HG03521 (cell line): ENCODE data around the gene CEP63.

Source experiments
- ATAC-seq: cut with Tn5 transposase; IDR thresholded peaks from one replicate; pipeline ENCODE4 v1.9.1; 2021; ENCODE audit warnings: mild to moderate bottlenecking, moderate library complexity; ENCODE audit not compliant: unreplicated experiment

Gene CEP63

DNA sequence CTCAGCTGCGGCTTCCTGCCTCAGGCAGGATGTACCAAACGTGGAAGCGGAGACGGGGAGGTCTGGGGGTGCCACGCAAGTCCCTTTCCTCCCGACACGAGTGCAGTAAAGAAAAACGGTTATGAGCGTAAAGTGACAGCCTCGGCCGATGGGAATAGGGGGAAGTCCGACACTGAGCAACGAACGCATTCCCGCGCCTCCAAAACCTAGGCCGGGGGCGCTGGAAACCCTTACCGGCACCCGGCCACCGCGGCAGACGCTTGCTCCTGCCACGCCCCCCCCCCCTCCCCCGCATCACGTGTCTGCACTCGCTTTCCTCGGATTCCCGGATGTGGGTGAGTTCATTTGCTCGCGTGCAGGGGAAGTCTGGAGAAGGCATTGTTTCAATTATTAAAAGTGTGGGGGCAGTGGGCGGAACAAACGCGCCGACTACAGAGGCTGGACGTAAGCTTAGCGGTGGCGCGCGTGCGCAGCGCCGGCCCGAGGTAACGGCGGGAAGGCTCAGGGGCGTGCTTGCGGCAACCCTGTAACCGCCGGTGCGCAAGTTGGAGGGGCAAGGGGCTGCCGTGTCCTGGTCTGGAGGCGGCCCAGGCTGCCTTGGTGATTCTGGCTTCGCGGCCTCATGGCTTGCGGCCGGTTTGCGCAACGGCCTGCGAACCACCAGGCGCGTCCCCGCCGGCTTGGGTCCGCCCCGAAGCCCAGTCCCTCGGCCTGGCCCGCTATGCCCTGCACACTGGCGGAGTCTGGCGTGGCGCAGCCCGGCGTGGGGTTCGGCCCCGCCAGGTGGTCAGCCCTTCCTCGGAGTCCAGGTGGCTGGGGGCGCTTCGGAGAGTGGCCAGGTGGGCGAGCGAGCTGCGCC lies at the start of gene CEP63, which contains the start of gene ANAPC13:
TSS of gene CEP63 (plus strand) at position 340 of the 859 bp plus-strand sequence. CDS start 9,264 bp downstream, outside the sequence.
TSS of gene ANAPC13 (minus strand) at position 268 of the 859 bp plus-strand sequence. CDS start 3,081 bp downstream, outside the sequence.
- ATAC-seq: peak; percentile 79

DNA sequence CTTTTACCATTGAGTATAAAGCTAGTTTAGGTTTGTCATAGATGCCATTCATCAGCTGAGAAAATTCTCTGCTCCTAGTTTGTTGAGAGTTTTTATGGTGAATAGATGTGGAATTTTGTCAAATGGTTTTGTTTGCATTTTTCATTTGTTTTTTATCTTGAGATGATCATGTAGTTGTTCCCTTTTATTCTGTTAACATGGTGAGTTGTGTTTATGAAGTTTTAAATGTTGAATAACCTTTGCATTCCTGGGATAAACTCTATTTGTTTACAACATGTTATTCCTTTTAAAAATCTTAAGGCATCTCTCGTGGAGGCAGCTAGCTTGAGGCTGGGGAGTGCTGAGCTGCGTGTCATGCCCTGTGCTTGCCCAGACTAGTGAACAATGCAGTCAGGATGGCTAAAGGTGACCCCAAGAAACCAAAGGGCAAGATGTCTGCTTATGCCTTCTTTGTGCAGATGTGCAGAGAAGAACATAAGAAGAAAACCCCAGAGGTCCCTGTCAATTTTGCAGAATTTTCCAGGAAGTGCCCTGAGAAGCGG lies 48.6 kb upstream of the CEP63 start:
- ATAC-seq: no peak

- no peak for ATAC-seq
Observed at GRCh38 chr3:134441321-134441720, 44.5 kb upstream of the CEP63 start.

- ATAC-seq: no peak
Observed at GRCh38 chr3:134441821-134442220, 44.0 kb upstream of the CEP63 start.

DNA sequence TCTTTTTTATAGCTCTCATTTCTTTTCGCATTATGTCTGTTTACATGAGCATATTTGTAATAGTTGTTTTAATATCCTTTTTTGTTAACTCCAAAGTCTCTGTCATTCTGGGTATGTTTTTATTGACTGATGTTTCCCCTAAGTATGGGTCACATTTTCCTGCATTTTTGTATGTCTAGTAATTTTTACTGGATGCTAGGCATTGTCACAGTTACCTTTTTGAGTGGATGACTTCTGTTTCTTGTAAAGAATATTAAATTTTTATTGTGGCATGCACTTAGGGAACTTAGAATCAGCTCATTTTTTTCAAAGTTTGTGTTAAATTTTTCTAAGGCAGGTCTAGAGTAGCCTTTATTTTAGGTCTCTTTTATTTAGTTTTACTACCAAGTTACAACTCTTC lies 40.8 kb upstream of the CEP63 start:
- no peak for ATAC-seq

DNA sequence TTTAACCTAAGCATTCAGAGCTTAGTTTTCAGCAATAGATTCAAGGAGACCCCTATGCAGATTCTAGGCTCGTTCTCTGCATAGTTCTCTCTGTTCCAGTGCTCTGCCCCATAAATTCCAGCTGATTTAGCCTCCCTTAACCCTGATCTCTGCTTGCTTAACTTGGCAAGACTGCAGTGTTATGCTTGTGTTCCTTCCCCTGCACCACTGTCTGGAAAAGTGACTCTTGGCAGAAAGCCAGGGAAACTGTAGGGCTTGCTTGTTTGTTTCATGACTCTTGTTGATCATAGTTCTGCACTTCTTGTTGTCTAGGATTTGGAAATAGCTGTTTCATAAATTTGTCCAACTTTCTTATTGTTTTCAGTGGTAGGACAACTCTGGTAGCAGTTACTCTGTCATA lies 40.2 kb upstream of the CEP63 start:
- no peak for ATAC-seq

- ATAC-seq: no peak
Observed at GRCh38 chr3:134446800-134447199, 39.1 kb upstream of the CEP63 start.

- ATAC-seq: no peak
Observed at GRCh38 chr3:134447351-134447750, 38.5 kb upstream of the CEP63 start.

GRCh38 chr3:134448664-134449063 lies 37.2 kb upstream of the CEP63 start:
- no peak for ATAC-seq

GRCh38 chr3:134449277-134449676 lies 36.6 kb upstream of the CEP63 start:
- ATAC-seq: no peak

DNA sequence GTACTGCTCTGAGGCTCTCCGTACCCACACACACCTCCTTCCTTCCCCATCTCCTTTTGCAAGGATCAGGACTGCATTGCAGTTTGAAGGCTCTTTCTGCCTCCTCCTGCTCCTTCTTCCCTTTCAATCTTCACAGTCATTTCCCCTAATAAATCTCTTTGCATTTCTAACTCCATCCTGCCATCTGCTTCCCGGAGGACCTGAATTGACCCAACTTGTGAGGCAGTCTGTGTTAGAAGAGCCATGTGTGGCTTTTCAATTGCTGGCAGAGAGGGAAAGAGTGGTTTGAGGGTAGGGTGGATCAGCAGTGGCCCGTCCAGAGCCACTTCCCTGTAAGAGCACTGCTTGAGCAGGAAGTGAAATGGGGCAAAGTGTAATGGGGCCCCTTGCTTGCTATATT lies 35.9 kb upstream of the CEP63 start:
- no peak for ATAC-seq

DNA sequence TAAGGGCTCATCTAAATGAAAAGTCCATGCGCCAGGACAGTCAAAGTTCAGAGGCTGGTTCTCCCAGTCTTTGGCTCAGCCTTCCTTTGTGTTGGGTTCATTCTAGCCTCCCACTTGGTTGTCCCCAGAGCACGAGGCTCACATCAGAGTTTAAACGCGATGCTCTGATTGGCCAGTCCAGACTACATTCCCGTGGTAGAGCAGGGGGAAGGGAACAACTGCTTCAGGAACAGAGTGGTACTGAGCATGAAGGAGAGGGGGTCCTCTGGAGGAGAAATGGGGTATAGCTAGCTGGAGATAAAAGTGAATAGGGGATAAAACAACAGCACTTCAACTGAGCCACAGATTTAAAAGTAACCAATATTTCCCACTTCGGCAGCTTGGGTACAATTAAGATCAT lies 32.2 kb upstream of the CEP63 start:
- no peak for ATAC-seq

- ATAC-seq: no peak
Observed at GRCh38 chr3:134457376-134458074, 28.3 kb upstream of the CEP63 start.

DNA sequence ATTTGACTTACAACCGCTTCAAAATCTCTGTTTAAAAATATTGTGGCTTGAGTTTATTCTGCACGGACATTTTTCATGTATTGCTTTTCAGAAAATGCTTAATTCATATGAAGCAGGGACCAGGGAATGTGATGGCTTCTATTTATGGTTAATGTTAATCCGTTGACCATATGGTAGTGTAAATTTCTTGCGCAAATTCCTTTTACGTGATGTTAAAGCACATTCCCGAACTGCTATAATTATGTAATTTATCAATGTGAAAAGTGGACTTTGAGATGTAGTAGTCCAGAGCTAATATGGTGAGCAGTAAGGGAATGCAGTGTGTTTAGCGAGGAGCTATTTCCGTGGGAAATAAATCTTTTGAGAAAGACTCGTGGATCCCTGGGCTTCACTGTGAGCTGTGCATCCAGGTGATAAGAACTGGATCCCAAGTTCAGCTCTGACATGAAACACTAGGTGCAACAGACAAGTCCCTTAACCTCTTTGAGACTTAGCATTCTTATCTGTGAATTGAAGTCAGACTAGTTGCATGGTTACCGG lies 27.4 kb upstream of the CEP63 start:
- ATAC-seq: no peak

GRCh38 chr3:134459562-134459961 lies 26.3 kb upstream of the CEP63 start:
- no peak for ATAC-seq

DNA sequence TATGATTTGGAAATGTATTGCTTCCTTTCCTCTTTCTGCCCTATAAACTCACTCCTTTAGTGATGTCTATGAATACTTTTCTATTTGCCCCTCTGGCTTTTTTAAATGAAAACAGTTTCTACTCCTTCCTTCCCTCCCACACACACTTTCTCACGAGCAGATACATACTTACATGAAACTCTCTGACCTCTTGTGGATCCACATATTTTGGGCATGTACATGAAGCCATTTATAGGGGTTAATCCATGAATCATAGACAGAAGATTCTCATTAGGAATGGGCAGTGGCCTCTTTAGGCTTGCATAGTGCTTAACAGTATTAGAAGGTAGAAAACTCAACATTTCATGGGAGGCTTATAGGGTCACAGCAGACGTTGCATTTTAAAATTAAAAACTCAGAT lies 24.9 kb upstream of the CEP63 start:
- ATAC-seq: no peak

DNA sequence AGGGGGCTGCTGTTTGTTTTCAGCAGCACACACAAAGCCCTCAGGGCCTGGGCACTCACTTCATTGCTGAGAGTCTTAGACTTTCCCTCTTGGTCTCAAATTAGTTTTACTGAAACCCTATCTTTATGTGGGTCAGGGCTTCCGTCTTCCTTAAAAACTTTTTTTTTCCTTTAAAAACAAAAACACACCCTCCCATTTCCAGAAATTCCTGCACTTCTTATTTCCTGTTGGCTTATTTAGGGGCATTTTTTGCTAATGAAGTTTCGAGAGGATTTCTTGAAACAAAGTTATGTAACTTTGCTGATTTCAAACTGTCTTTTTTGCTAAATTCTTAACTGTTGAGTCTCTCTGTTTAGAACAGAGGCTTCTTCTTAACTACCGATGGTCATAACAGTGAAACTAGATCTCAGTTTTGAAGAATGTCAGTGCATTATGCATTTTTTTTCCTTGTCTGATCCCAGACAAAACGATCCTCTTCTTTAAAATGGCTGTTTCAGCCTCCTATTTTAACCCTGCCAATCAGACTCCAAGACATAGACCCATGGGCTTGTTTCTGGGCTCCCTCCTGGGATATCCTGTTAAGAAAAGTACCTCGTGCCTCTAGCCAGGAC lies 23.4 kb upstream of the CEP63 start:
- no peak for ATAC-seq

DNA sequence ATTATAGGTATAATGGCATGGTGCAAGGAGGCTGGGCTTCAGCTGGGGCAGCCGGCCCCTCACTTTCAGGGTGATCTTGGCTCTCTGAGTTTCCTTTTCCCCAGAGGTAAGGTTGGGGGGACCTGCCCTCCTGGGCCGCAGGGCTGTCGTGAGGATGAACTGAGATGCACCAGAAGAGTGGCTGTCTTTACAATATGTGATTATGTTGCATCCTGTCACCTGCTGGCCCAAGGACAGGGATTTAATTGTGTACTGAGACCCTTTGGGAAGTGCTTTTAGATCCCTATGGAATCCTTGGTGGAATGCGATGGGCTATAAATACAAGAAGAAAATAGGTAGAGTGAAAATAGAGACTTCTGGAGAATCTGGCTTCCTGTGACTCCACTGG lies 22.2 kb upstream of the CEP63 start:
- no peak for ATAC-seq

DNA sequence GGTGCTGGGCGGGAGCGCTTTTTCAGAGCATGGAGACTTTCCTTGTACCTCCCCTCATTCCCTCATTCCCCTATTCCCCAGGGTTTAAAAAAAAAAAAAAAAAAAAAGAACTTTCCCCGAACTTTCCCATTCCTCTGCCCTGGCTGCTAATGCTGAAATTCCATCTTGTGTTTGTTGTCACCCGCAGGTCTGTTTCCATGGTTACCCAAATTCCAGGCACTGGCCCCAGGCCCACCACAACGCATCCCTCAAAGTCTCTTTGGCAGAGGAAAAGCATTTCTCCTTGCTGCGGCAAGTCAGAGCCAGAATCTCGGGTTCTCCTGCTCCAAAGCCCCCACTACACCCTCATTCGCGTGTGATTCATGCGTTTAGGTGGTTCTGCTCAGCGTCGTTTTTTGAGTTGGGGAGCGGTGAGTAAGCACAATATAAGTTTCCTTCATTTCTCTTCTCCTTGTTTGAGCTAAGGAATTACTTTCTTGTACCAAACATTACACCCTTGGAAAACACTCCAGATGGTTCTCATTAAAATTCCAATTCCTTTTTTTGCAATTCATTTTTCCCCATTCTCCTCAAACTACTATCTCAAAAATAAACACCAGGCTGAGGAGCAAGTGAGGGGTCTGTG lies 21.7 kb upstream of the CEP63 start:
- ATAC-seq: no peak

GRCh38 chr3:134464689-134465365 lies 21.0 kb upstream of the CEP63 start:
- no peak for ATAC-seq
